Neural progenitor cell (in vitro differentiated cells): ENCODE data around the gene GPR39.

Experiments
- EZH2 ChIP-seq: fragments of 200-600 bp; sonication (generic); IDR thresholded peaks from 2 replicates; pipeline ENCODE4 v1.6.1; 2017; ENCODE audit warnings: antibody characterized with exemption, mild to moderate bottlenecking, moderate library complexity
- EZH2phosphoT487 ChIP-seq: fragments of 200-600 bp; sonication (generic); IDR thresholded peaks from 2 replicates; pipeline ENCODE4 v1.6.1; 2017; ENCODE audit warnings: antibody characterized with exemption
- TF ChIP-seq, protein P1 (sequence below): fragments of 200-600 bp; sonication (generic); IDR thresholded peaks from 2 replicates; pipeline ENCODE4 v1.5.1; 2017; ENCODE audit warnings: antibody characterized with exemption, mild to moderate bottlenecking

DNA sequence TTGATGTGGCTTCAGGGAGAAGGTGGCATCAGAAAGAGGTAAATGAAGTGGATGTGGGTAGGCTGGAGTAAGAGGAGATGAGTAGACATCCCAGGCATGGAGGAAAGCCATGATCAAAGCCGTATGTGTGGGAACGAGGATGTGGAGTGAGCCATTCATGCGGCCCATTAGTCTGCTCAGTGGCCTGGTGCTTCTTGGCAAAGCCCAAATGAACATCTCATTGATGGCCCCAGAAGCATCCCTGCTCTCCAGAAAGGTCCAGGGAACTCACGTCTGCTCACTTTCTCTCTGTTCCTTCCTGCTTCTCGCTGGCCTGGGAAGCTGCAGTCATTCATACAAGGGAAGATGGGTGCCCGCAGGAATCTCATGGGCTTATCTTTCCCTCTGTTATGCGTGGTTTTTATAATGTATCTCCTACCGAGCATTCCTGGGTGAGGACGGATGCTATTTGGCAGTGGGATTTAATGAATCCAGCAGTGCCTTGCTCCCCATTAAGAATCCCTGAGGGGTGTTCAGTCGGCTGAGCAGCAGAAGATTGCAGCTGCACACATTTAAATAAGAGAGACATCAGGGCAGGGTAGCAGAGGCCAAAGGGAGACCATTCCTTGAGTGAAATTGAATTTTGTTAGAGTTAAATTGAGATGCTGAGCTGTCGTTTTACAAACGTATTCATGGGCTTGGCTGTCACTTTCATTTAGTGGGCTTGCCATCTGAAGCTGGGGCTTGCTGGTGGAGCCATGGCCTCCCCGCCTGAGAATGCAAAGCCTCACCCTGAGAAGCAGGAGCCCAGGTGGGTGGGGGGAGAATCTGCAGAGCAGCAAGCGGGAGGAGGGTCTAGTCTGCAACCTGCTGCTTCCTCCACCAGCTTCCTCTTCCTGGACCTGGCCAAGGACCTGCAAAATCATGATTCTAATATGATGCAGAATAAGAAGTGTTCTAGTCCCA lies 188.9 kb downstream of the GPR39 start:
- TF ChIP-seq EZH2phosphoT487 (no peak), EZH2 (no peak)
- TF ChIP-seq, protein P1, sequence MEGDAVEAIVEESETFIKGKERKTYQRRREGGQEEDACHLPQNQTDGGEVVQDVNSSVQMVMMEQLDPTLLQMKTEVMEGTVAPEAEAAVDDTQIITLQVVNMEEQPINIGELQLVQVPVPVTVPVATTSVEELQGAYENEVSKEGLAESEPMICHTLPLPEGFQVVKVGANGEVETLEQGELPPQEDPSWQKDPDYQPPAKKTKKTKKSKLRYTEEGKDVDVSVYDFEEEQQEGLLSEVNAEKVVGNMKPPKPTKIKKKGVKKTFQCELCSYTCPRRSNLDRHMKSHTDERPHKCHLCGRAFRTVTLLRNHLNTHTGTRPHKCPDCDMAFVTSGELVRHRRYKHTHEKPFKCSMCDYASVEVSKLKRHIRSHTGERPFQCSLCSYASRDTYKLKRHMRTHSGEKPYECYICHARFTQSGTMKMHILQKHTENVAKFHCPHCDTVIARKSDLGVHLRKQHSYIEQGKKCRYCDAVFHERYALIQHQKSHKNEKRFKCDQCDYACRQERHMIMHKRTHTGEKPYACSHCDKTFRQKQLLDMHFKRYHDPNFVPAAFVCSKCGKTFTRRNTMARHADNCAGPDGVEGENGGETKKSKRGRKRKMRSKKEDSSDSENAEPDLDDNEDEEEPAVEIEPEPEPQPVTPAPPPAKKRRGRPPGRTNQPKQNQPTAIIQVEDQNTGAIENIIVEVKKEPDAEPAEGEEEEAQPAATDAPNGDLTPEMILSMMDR: no peak
